HCT116 (cell line): ENCODE measurements around the gene FAM135A.

Experiments used
- ATF3 ChIP-seq: IDR thresholded peaks from 2 replicates; pipeline ENCODE4 v1.6.1; 2012
- CEBPB ChIP-seq: IDR thresholded peaks from 2 replicates; pipeline ENCODE4 v1.6.1; 2012; ENCODE audit warnings: low read depth
- CTCF ChIP-seq, 3 experiments: fragments of 200-600 bp in 1 of 3; sonication (generic) in 1 of 3; IDR thresholded peaks in 2 of 3; conservative IDR thresholded peaks in 1 of 3; 2 replicates each; pipeline ENCODE4 v1.5.1; 2012 to 2017; ENCODE audit warnings: low read depth in 2 of 3, low read length in 2 of 3, antibody characterized with exemption in 1 of 3, borderline replicate concordance in 1 of 3, control low read depth in 1 of 3, mild to moderate bottlenecking in 1 of 3, mixed read lengths in 1 of 3, mixed run types in 1 of 3, moderate library complexity in 1 of 3; ENCODE audit not compliant: insufficient read depth in 1 of 3
- EGR1 ChIP-seq: IDR thresholded peaks from 2 replicates; pipeline ENCODE4 v1.6.1; 2012; ENCODE audit warnings: low read depth
- EZH2 ChIP-seq: fragments of 200-600 bp; sonication (generic); IDR thresholded peaks from 2 replicates; pipeline ENCODE4 v1.6.1; 2017; ENCODE audit warnings: antibody characterized with exemption, mixed run types
- EZH2phosphoT487 ChIP-seq: fragments of 200-600 bp; IDR thresholded peaks from 2 replicates; pipeline ENCODE4 v1.6.1; 2018; ENCODE audit warnings: antibody characterized with exemption, borderline replicate concordance
- POLR2A ChIP-seq: IDR thresholded peaks from 2 replicates; pipeline ENCODE4 v1.7.0; 2011; ENCODE audit warnings: borderline replicate concordance; ENCODE audit not compliant: insufficient read depth, insufficient read length; ENCODE audit errors: extremely low read depth
- POLR2AphosphoS5 ChIP-seq: IDR thresholded peaks from 2 replicates; pipeline ENCODE4 v1.6.1; 2011; ENCODE audit warnings: mild to moderate bottlenecking, low read depth, low read length, moderate library complexity
- RAD21 ChIP-seq: IDR thresholded peaks from 2 replicates; pipeline ENCODE4 v1.6.1; 2012; ENCODE audit warnings: low read depth, mild to moderate bottlenecking
- SIN3A ChIP-seq: IDR thresholded peaks from 2 replicates; pipeline ENCODE4 v1.6.1; 2012; ENCODE audit warnings: low read depth
- TF ChIP-seq, protein P1 (sequence below): IDR thresholded peaks from 2 replicates; pipeline ENCODE4 v1.6.1; 2012; ENCODE audit warnings: low read depth
- TF ChIP-seq, protein P2 (sequence below): IDR thresholded peaks from 2 replicates; pipeline ENCODE4 v1.6.1; 2011; ENCODE audit warnings: mild to moderate bottlenecking, low read length, moderate library complexity; ENCODE audit not compliant: insufficient replicate concordance; ENCODE audit errors: extremely low read depth

DNA sequence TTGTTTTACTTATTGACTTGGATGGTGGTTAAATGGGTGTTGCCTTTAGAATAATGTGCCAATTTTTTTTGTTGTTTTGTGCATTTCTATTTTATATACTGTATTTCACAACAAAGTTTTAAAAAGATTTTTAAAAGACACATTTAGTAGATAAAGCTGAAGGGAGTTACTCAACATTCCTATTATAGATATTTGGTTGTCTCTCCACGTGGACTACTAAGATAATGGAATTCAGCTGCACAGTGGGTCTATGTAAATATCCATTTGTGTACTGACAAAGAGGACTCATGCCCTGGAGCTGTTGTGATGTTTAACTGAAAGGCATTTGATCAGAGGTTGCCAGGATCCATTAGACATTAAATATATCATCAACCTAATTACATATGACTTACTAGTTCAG lies 23.2 kb upstream of the FAM135A start:
- TF ChIP-seq EZH2 (no peak), CTCF (IDR thresholded peaks at IDR 0.05 in 2 of 3, conservative IDR thresholded peaks at IDR 0.05 in 1 of 3; ENCODE audit: borderline replicate concordance in 1 of 3, insufficient read depth in 1 of 3, low read depth in 2 of 3, low read length in 2 of 3) (no peak), RAD21 (no peak), ATF3 (no peak), SIN3A (no peak), POLR2A (no peak), POLR2AphosphoS5 (no peak), EGR1 (no peak), EZH2phosphoT487 (no peak), CEBPB (no peak)
- TF ChIP-seq, protein P1, sequence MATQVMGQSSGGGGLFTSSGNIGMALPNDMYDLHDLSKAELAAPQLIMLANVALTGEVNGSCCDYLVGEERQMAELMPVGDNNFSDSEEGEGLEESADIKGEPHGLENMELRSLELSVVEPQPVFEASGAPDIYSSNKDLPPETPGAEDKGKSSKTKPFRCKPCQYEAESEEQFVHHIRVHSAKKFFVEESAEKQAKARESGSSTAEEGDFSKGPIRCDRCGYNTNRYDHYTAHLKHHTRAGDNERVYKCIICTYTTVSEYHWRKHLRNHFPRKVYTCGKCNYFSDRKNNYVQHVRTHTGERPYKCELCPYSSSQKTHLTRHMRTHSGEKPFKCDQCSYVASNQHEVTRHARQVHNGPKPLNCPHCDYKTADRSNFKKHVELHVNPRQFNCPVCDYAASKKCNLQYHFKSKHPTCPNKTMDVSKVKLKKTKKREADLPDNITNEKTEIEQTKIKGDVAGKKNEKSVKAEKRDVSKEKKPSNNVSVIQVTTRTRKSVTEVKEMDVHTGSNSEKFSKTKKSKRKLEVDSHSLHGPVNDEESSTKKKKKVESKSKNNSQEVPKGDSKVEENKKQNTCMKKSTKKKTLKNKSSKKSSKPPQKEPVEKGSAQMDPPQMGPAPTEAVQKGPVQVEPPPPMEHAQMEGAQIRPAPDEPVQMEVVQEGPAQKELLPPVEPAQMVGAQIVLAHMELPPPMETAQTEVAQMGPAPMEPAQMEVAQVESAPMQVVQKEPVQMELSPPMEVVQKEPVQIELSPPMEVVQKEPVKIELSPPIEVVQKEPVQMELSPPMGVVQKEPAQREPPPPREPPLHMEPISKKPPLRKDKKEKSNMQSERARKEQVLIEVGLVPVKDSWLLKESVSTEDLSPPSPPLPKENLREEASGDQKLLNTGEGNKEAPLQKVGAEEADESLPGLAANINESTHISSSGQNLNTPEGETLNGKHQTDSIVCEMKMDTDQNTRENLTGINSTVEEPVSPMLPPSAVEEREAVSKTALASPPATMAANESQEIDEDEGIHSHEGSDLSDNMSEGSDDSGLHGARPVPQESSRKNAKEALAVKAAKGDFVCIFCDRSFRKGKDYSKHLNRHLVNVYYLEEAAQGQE: no peak
- TF ChIP-seq, protein P2, sequence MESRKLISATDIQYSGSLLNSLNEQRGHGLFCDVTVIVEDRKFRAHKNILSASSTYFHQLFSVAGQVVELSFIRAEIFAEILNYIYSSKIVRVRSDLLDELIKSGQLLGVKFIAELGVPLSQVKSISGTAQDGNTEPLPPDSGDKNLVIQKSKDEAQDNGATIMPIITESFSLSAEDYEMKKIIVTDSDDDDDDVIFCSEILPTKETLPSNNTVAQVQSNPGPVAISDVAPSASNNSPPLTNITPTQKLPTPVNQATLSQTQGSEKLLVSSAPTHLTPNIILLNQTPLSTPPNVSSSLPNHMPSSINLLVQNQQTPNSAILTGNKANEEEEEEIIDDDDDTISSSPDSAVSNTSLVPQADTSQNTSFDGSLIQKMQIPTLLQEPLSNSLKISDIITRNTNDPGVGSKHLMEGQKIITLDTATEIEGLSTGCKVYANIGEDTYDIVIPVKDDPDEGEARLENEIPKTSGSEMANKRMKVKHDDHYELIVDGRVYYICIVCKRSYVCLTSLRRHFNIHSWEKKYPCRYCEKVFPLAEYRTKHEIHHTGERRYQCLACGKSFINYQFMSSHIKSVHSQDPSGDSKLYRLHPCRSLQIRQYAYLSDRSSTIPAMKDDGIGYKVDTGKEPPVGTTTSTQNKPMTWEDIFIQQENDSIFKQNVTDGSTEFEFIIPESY: no peak
